ENCODE data around the gene CD1C.

DNA sequence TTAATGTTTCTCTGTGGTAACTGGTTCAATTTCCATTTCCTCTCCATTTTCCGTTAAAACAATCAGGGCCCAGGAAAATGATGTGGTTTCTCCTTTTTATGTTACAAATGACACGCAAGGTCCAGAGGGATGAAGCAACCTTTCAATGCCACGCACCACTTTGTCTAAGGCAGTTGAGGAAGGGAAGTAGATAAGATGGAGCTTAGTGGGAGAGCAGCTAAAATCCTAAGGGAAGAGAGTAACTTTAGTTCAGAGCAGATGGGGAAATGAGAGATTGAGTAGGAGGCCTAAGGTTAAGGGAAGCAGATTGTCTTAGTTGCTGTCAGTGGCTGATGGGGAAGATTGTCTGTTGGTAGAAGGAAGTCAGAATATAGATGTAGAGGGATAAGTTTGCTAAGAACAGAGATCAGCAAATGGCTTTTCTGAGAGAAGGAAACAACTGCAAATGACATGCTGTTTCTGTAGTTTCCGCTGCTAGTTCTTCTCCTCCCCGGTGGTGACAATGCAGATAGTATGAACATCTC, 660 bp downstream of the CD1C start:
- TF ChIP-seq EZH2 (IDR thresholded peaks at IDR 0.05; ENCODE audit: borderline replicate concordance, insufficient read depth, low read depth, low read length, poor library complexity, severe bottlenecking) (no peak), CTCF (IDR thresholded peaks at IDR 0.05) (no peak)
